PC-9 (cell line): ENCODE data around the gene CDC42EP1.

Experiments
- CTCF ChIP-seq: fragments of 200-600 bp; sonication (generic); conservative IDR thresholded peaks from 2 replicates; pipeline ENCODE4 v1.6.1; 2017; ENCODE audit warnings: mixed run types, antibody characterized with exemption, mild to moderate bottlenecking, moderate library complexity
- EZH2 ChIP-seq: fragments of 200-600 bp; sonication (generic); IDR thresholded peaks from 2 replicates; pipeline ENCODE4 v1.8.0; 2017; ENCODE audit warnings: antibody characterized with exemption, low read depth

- no peak for TF ChIP-seq CTCF
- no peak for TF ChIP-seq EZH2
These were observed 1.5 kb upstream of the CDC42EP1 start for GRCh38 chr22:37558815-37559214.
